Cardiac fibroblast (primary cell): Measurements from ENCODE around the gene MRO.

Experiments
- DNase-seq, 2 donors: peaks; one replicate each; pipeline versions ENCODE4 v3.0.0 to v3.0.0-alpha.2; 2010; ENCODE audit warnings: low read depth in 2 of 2
- H3K4me3 ChIP-seq, 2 donors: replicated peaks in 1 of 2; 1 replicate in 1 of 2; 2 replicates in 1 of 2; pipeline ENCODE4 v1.5.1; 2011; ENCODE audit warnings: low read depth in 2 of 2, low read length in 2 of 2, mild to moderate bottlenecking in 2 of 2, moderate library complexity in 1 of 2
- CTCF ChIP-seq: IDR thresholded peaks from one replicate; pipeline ENCODE4 v1.5.1; 2011; ENCODE audit warnings: low read depth, mild to moderate bottlenecking, low read length, inconsistent platforms

The MRO gene

DNA sequence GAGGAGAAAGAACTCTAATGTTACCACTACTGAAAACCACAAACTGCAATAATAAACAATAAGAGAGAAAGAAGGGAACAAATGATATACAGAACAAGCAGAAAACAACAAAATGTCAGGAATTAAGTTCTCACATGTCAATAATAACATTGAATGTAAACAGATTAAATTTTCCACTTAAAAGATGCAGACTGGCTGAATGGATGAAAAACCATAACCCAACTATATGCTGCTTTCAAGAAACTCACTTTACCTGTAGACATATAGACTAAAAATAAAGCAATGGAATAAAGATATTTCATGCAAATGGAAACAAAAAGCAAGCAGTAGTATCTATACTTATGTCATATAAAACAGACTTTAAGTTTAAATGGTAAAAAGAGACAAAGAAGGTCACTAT is 50.4 kb downstream of the MRO start:
- DNase-seq: no peak
- TF ChIP-seq CTCF: no peak
- no peak overlapping the region for H3K4me3 ChIP-seq

- DNase-seq: no peak
- no peak for TF ChIP-seq CTCF
- H3K4me3 ChIP-seq: no peak overlapping the region
Measured at GRCh38 chr18:50757358-50757757, 62.5 kb downstream of the MRO start.

GRCh38 chr18:50754297-50754696 is 65.5 kb downstream of the MRO start:
- H3K4me3 ChIP-seq: no peak overlapping the region
- no peak for DNase-seq
- no peak for TF ChIP-seq CTCF

DNA sequence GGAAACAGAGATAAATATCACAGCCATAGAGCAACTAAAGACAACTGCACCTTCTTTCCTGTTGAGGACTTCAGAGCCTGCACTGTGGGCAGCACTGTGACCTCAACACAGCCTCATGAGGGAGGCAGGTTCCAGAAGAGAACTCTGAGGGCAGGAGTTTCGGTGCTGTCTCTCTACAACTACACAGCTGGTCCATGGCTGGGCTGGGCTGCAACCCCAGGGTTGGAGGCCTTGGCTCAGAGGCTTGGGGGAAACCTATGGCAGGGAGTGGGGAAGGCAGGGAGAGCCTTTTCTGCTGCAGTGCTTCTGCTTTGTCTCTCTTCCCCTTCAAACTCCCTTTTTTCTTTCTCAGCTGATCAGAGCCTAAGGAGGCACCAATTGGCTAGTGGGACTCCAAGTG is 66.5 kb downstream of the MRO start:
- DNase-seq: no peak
- no peak for TF ChIP-seq CTCF
- H3K4me3 ChIP-seq: no peak overlapping the region

- no peak for TF ChIP-seq CTCF
- H3K4me3 ChIP-seq: no peak overlapping the region
- DNase-seq: no peak
Measured at GRCh38 chr18:50751947-50752346, 67.9 kb downstream of the MRO start.

- no peak overlapping the region for H3K4me3 ChIP-seq
- no peak for TF ChIP-seq CTCF
- no peak for DNase-seq
Measured at GRCh38 chr18:50751490-50751889, 68.3 kb downstream of the MRO start.

GRCh38 chr18:50750546-50750945 is 69.3 kb downstream of the MRO start:
- H3K4me3 ChIP-seq: no peak overlapping the region
- TF ChIP-seq CTCF: no peak
- no peak for DNase-seq
